Thymus (tissue), 11 donors: ENCODE measurements around the gene SUCLA2. TPM values are rescaled to one million over a fixed set of nuclear protein-coding genes. Genes with fewer than 3 reads are reported as not detected.

Experiments
- DNase-seq, 9 donors: peaks; one replicate each; pipeline ENCODE4 v3.0.0-alpha.2; 2013; ENCODE audit warnings: low spot score in 9 of 9, low read depth in 6 of 9, missing footprints in 1 of 9
- H3K27ac ChIP-seq, 2 donors: one replicate each; pipeline ENCODE4 v1.5.1; 2013; ENCODE audit warnings: control low read depth in 1 of 2, low read depth in 1 of 2, low read length in 1 of 2, mild to moderate bottlenecking in 1 of 2, moderate library complexity in 1 of 2
- H3K27me3 ChIP-seq, 2 donors: one replicate each; pipeline ENCODE4 v1.5.1; 2013; ENCODE audit warnings: low read length in 1 of 2; ENCODE audit not compliant: control insufficient read depth in 2 of 2, insufficient read depth in 1 of 2
- H3K36me3 ChIP-seq, 2 donors: one replicate each; pipeline ENCODE4 v1.5.1; 2013; ENCODE audit warnings: low read length in 1 of 2, mild to moderate bottlenecking in 1 of 2, moderate library complexity in 1 of 2; ENCODE audit not compliant: control insufficient read depth in 2 of 2, insufficient read depth in 2 of 2
- H3K4me1 ChIP-seq, 2 donors: one replicate each; pipeline ENCODE4 v1.5.1; 2013; ENCODE audit warnings: low read length in 2 of 2; ENCODE audit not compliant: control insufficient read depth in 2 of 2, insufficient read depth in 2 of 2
- H3K4me3 ChIP-seq, 2 donors: one replicate each; pipeline ENCODE4 v1.5.1; 2013; ENCODE audit warnings: low read length in 2 of 2, control low read depth in 1 of 2, mild to moderate bottlenecking in 1 of 2
- H3K9me3 ChIP-seq, 2 donors: one replicate each; pipeline ENCODE4 v1.5.1; 2013; ENCODE audit warnings: low read length in 1 of 2, mild to moderate bottlenecking in 1 of 2; ENCODE audit not compliant: control insufficient read depth in 2 of 2, insufficient read depth in 1 of 2
- WGBS: extraction: QIAGEN DNeasy Blood & Tissue Kit; methylation state at CpG from one replicate; pipeline ENCODE4 v1.1.7; 2013; 5-methylcytosine and 5-hydroxymethylcytosine counted together
- polyA plus RNA-seq: library from polyadenylated mRNA; stranded (reverse); fragments of 200-250 nt; gene quantifications from one replicate; pipeline ENCODE4 v1.2.3, GENCODE V29; 2013
- total RNA-seq: library from RNA; stranded (reverse); fragments of 120-200 nt; gene quantifications from one replicate; pipeline ENCODE4 v1.2.4, GENCODE V29; 2013
- donor health status: healthy.

The SUCLA2 gene
- total and polyA plus RNA-seq, 2 donors = 31.4 to 40.2 TPM

- Histone ChIP-seq H3K9me3 (no peaks in the 10 kb centered on the region), H3K27me3 (no peaks in the 10 kb centered on the region), H3K36me3 (no peaks in the 10 kb centered on the region), H3K27ac (no peak overlapping the region), H3K4me3 (no peak overlapping the region), H3K4me1 (no peaks in the 10 kb centered on the region)
- no peak for DNase-seq
- WGBS = 98% methylated on average over 13 of the region's 13 CpGs
Observed at GRCh38 chr13:47904241-47904640, 96.8 kb downstream of the SUCLA2 start.

GRCh38 chr13:47903836-47904235, 97.2 kb downstream of the SUCLA2 start:
- no peaks in the 10 kb centered on the region for H3K27me3 ChIP-seq
- H3K4me1 ChIP-seq = no peaks in the 10 kb centered on the region
- H3K9me3 ChIP-seq = no peaks in the 10 kb centered on the region
- H3K4me3 ChIP-seq = no peak overlapping the region
- 75% methylated on average over 6 of the region's 6 CpGs for WGBS
- H3K36me3 ChIP-seq = no peaks in the 10 kb centered on the region
- no peak for DNase-seq
- H3K27ac ChIP-seq = no peak overlapping the region

GRCh38 chr13:47901441-47901840, 99.6 kb downstream of the SUCLA2 start:
- H3K4me1 ChIP-seq = no peaks in the 10 kb centered on the region
- H3K4me3 ChIP-seq = no peak overlapping the region
- no peaks in the 10 kb centered on the region for H3K36me3 ChIP-seq
- H3K9me3 ChIP-seq = no peaks in the 10 kb centered on the region
- H3K27ac ChIP-seq = no peak overlapping the region
- DNase-seq = no peak
- H3K27me3 ChIP-seq = no peaks in the 10 kb centered on the region
- 96% methylated on average over 3 of the region's 3 CpGs for WGBS

GRCh38 chr13:47898080-47898479, 103.0 kb downstream of the SUCLA2 start:
- 96% methylated on average over 3 of the region's 3 CpGs for WGBS

GRCh38 chr13:47897411-47898050, 103.5 kb downstream of the SUCLA2 start:
- DNase-seq = no peak
- Histone ChIP-seq H3K27ac (no peak overlapping the region), H3K4me1 (no peaks in the 10 kb centered on the region), H3K9me3 (no peaks in the 10 kb centered on the region), H3K36me3 (no peaks in the 10 kb centered on the region), H3K27me3 (no peaks in the 10 kb centered on the region), H3K4me3 (no peak overlapping the region)
- WGBS = 93% methylated on average over 2 of the region's 2 CpGs

More at GRCh38 chr13:47898080-47898479, 103.0 kb downstream of the SUCLA2 start:
- H3K4me3 ChIP-seq = no peak overlapping the region
- no peaks in the 10 kb centered on the region for H3K9me3 ChIP-seq
- H3K4me1 ChIP-seq = no peaks in the 10 kb centered on the region
- DNase-seq = no peak
- H3K27me3 ChIP-seq = no peaks in the 10 kb centered on the region
- H3K27ac ChIP-seq = no peak overlapping the region
- H3K36me3 ChIP-seq = no peaks in the 10 kb centered on the region

GRCh38 chr13:47896546-47896945, 104.5 kb downstream of the SUCLA2 start:
- no peaks in the 10 kb centered on the region for H3K4me1 ChIP-seq
- 93% methylated on average over 2 of the region's 2 CpGs for WGBS
- H3K27me3 ChIP-seq = no peaks in the 10 kb centered on the region
- no peak overlapping the region for H3K4me3 ChIP-seq
- no peaks in the 10 kb centered on the region for H3K9me3 ChIP-seq
- no peak overlapping the region for H3K27ac ChIP-seq
- no peaks in the 10 kb centered on the region for H3K36me3 ChIP-seq
- DNase-seq = no peak

GRCh38 chr13:47896111-47896510, 105.0 kb downstream of the SUCLA2 start:
- no peaks in the 10 kb centered on the region for H3K4me1 ChIP-seq
- H3K36me3 ChIP-seq = no peaks in the 10 kb centered on the region
- no peaks in the 10 kb centered on the region for H3K27me3 ChIP-seq
- H3K27ac ChIP-seq = no peak overlapping the region
- WGBS = 90% methylated on average over 5 of the region's 5 CpGs
- no peaks in the 10 kb centered on the region for H3K9me3 ChIP-seq
- DNase-seq = no peak
- H3K4me3 ChIP-seq = no peak overlapping the region

GRCh38 chr13:47893527-47893926, 107.5 kb downstream of the SUCLA2 start:
- 93% methylated on average over 1 of the region's 1 CpG for WGBS
- Histone ChIP-seq H3K36me3 (no peaks in the 10 kb centered on the region), H3K4me1 (no peaks in the 10 kb centered on the region), H3K27me3 (no peaks in the 10 kb centered on the region), H3K4me3 (no peak overlapping the region), H3K27ac (no peak overlapping the region), H3K9me3 (no peaks in the 10 kb centered on the region)
- no peak for DNase-seq
